ENCODE measurements around the gene DCLRE1C. TPM values are rescaled to one million over a fixed set of nuclear protein-coding genes. Genes with fewer than 3 reads are reported as not detected.

The DCLRE1C gene
- polyA plus RNA-seq, 2 of the 4 experiments (the other 2 are of a cell fraction): 4.6 to 8.3 TPM

- FAIRE-seq (no peak), DNase-seq (ENCODE audit: low read depth in 1 of 2, low spot score in 1 of 2) (peak; percentile 95 to 96), ATAC-seq (peak; percentile 96)
- TF ChIP-seq KDM1A (IDR thresholded peaks at IDR 0.05; ENCODE audit: low read depth): no peak
- TF ChIP-seq CHD2 (IDR thresholded peaks at IDR 0.05; ENCODE audit: low read length, partially characterized antibody): peak; percentile 55
- no peak for TF ChIP-seq RNF2 (IDR thresholded peaks at IDR 0.05; ENCODE audit: borderline replicate concordance, low read depth)
- peak; percentile 64; the same call in 1 of the 2 replicates for TF ChIP-seq RFX5 (IDR thresholded peaks at IDR 0.05)
- peak; percentile 31; the same call in 1 of the 2 replicates for TF ChIP-seq HMGXB4 (CRISPR knock-in tag; IDR thresholded peaks at IDR 0.05; ENCODE audit: borderline replicate concordance)
- no peak for TF ChIP-seq RCOR1 (IDR thresholded peaks at IDR 0.05; ENCODE audit: low read depth, low read length)
- TF ChIP-seq ZSCAN20 (CRISPR knock-in tag; IDR thresholded peaks at IDR 0.05): no peak
- TF ChIP-seq CHD4 (IDR thresholded peaks at IDR 0.05; ENCODE audit: borderline replicate concordance): no peak
- peak; percentile 54; the same call in 1 of the 2 replicates for TF ChIP-seq HOXB13 (CRISPR knock-in tag; IDR thresholded peaks at IDR 0.05; ENCODE audit: low read depth)
- peak; percentile 16; the same call in 1 of the 2 replicates for TF ChIP-seq ZC3H11A (IDR thresholded peaks at IDR 0.05)
- TF ChIP-seq, protein P1, sequence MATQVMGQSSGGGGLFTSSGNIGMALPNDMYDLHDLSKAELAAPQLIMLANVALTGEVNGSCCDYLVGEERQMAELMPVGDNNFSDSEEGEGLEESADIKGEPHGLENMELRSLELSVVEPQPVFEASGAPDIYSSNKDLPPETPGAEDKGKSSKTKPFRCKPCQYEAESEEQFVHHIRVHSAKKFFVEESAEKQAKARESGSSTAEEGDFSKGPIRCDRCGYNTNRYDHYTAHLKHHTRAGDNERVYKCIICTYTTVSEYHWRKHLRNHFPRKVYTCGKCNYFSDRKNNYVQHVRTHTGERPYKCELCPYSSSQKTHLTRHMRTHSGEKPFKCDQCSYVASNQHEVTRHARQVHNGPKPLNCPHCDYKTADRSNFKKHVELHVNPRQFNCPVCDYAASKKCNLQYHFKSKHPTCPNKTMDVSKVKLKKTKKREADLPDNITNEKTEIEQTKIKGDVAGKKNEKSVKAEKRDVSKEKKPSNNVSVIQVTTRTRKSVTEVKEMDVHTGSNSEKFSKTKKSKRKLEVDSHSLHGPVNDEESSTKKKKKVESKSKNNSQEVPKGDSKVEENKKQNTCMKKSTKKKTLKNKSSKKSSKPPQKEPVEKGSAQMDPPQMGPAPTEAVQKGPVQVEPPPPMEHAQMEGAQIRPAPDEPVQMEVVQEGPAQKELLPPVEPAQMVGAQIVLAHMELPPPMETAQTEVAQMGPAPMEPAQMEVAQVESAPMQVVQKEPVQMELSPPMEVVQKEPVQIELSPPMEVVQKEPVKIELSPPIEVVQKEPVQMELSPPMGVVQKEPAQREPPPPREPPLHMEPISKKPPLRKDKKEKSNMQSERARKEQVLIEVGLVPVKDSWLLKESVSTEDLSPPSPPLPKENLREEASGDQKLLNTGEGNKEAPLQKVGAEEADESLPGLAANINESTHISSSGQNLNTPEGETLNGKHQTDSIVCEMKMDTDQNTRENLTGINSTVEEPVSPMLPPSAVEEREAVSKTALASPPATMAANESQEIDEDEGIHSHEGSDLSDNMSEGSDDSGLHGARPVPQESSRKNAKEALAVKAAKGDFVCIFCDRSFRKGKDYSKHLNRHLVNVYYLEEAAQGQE (IDR thresholded peaks at IDR 0.05): peak; percentile 54
- peak; percentile 82; the same call in 1 of the 2 replicates for TF ChIP-seq PHF8 (IDR thresholded peaks at IDR 0.05; ENCODE audit: borderline replicate concordance, low read depth)
- no peak for TF ChIP-seq SMC3 (IDR thresholded peaks at IDR 0.05)
- peak; percentile 72 for TF ChIP-seq MAX (IDR thresholded peaks at IDR 0.05)
- TF ChIP-seq HOXB5 (CRISPR knock-in tag; IDR thresholded peaks at IDR 0.05): peak; percentile 53; the same call in 1 of the 2 replicates
- TF ChIP-seq CTCF (IDR thresholded peaks at IDR 0.05): no peak
- TF ChIP-seq POLR2A (IDR thresholded peaks at IDR 0.05; ENCODE audit: low read length): peak; percentile 75
- TF ChIP-seq MYC (IDR thresholded peaks at IDR 0.05; ENCODE audit: borderline replicate concordance, low read length): peak; percentile 25; the same call in 1 of the 2 replicates
- TF ChIP-seq HOXA7 (CRISPR knock-in tag; IDR thresholded peaks at IDR 0.05): no peak
- peak; percentile 80 to 90 for TF ChIP-seq JUN (IDR thresholded peaks at IDR 0.05)
- peak; percentile 73; the same call in 1 of the 2 replicates for TF ChIP-seq KDM5A (IDR thresholded peaks at IDR 0.05)
- Histone ChIP-seq H3K4me2 (peak within 1 kb of the TSS; percentile 61), H3K4me3 (peak within 1 kb of the TSS; percentile 56), H3K4me1 (peaks cover 5% of the 10 kb centered on the region; the same call in 1 of the 3 replicates), H3K27ac (peak within 1 kb of the TSS; percentile 88 to 97), H3K9me3 (no peaks in the 10 kb centered on the region)
- 4% methylated on average over 32 of the region's 60 CpGs for WGBS (ENCODE audit: missing lambda C conversion rate)
- ChIA-PET POLR2A (interaction anchor here (0.6 to 2.0 kb wide), 15 partner anchors 9 to 562 kb away, joined by 3 to 22 read pairs (median 4); partner anchors contain the start of genes CDNF, HSPA14, MSANTD7 and NMT2), CTCF (interaction anchor here (0.5 to 1.4 kb wide), 4 partner anchors 12 to 273 kb away, joined by 3 to 5 read pairs (median 4); partner anchors contain the start of gene SUV39H2)
These were observed 5.5 kb upstream of the DCLRE1C start, which contains the start of gene MEIG1 for GRCh38 chr10:14959221-14960057. TSS of gene MEIG1 (plus strand) at chr10:14959388. CDS start at chr10:14966469, 7,081 bp downstream.

Data from A549 (cell line).